GM20000 (cell line): ENCODE results near the gene TATDN3.
"Not testable (repeated sequence)": the region's sequence is repeated elsewhere in the genome, so short reads cannot be mapped to it uniquely, and the experiment has no call there.

Source experiments
- DNase-seq: peaks from one replicate; pipeline ENCODE4 v3.0.0; 2012; ENCODE audit warnings: low spot score
- TF ChIP-seq, protein P1 (sequence below): IDR thresholded peaks from 2 replicates; pipeline ENCODE4 v1.5.1; 2012; ENCODE audit warnings: mild to moderate bottlenecking, control low read depth; ENCODE audit errors: extremely low read depth, missing control alignments

The TATDN3 gene

GRCh38 chr1:212820969-212821368, 29.3 kb downstream of the TATDN3 start:
- DNase-seq, result no peak
- TF ChIP-seq, protein P1, sequence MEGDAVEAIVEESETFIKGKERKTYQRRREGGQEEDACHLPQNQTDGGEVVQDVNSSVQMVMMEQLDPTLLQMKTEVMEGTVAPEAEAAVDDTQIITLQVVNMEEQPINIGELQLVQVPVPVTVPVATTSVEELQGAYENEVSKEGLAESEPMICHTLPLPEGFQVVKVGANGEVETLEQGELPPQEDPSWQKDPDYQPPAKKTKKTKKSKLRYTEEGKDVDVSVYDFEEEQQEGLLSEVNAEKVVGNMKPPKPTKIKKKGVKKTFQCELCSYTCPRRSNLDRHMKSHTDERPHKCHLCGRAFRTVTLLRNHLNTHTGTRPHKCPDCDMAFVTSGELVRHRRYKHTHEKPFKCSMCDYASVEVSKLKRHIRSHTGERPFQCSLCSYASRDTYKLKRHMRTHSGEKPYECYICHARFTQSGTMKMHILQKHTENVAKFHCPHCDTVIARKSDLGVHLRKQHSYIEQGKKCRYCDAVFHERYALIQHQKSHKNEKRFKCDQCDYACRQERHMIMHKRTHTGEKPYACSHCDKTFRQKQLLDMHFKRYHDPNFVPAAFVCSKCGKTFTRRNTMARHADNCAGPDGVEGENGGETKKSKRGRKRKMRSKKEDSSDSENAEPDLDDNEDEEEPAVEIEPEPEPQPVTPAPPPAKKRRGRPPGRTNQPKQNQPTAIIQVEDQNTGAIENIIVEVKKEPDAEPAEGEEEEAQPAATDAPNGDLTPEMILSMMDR, result no peak

- no peak for DNase-seq
- TF ChIP-seq, protein P1, result no peak
Measured at GRCh38 chr1:212822956-212823355, 31.3 kb downstream of the TATDN3 start.

DNA sequence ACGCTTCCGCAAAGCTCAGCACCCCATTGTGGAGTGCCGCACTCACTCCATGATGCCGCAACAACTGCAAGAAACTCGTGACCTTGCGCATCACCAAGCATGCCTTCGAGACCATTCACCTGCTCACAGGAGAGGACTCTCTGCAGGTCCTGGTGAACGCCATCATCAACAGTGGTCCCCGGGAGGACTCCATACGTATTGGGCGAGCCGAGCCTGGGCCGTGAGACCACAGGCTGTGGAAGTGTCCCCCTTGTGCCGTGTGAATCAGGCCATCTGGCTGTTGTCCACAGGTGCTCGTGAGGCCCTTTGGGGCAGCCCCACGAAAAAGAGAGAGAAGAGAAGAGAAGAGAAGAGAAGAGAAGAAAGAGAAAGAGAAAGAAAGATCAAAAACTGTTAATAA, 32.5 kb downstream of the TATDN3 start:
- TF ChIP-seq, protein P1, result no peak
- DNase-seq, result no peak

DNA sequence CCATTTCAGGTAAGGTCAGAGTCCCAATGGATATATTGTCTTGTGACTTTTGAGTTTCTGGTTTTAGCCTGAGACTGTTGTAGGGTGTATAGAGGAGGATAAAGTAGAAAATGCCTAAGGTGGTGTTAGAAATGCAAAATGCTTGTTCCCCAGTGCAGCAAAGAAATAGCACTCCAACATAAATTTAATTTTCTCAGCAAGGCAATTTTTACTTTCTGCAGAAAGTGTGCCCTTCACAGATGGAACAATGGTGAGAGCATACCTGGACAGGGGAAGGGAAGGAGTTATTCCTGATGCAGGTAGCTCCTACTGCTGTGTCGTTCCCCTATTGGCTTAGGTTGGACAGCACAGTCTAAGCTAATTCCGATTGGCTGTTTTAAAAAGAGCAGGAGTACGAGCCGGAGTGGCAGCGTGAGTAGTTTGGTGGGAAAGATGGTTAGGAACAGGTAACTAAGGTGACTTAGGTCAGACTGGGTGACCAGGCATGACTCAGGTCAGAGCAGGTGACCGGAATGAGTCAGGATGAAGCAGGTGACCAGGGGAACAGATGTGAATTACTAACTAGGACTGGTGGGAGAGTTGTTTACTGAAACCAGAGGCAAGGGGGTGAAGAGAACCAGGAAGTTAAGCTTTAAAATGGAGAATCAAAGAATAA, 34.2 kb downstream of the TATDN3 start:
- TF ChIP-seq, protein P1, result no peak
- DNase-seq, result no peak

- DNase-seq, result no peak
- TF ChIP-seq, protein P1, result no peak
Measured at GRCh38 chr1:212827171-212827776, 35.6 kb downstream of the TATDN3 start.

DNA sequence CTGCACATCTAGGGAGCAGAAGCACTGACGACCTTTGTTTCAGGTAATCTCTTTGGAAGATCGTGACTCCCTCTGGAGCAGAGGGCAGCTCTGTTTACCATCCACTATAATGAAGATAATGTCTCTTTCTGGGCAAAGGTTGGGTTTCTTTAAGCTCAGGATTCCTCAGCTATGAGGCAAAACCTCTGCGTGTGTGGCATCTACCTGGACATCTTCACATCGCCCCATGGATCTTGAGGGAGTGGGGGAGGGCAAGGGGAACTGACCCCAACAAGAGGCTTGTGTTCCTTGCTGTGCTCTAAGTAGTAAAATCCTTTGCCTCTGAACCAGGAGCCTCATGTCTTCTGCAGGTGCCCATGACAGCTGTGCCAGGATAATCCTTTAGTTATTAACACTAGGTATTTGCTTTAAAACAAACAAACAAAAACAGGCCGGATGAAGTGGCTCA, 36.2 kb downstream of the TATDN3 start:
- TF ChIP-seq, protein P1, result no peak
- no peak for DNase-seq

DNA sequence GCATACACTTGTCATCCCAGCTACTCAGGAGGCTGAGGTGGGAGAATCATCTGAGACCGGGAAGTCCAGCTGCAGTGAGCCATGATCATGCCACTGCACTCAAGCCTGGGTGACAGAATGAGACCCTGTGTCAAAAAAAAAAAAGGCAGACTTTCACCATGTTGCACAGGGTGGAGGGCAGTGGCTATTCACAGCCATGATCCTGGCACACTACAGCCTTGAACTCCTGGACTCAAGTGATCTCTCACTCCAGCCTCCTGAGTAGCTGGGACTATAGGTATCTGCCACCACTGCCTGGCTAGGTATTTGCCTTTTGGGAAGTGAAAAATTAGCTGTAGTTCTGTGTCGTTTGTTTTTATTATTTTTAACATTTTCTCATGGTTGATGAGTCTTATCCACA, 36.7 kb downstream of the TATDN3 start:
- DNase-seq, result no peak
- TF ChIP-seq, protein P1, result no peak

DNA sequence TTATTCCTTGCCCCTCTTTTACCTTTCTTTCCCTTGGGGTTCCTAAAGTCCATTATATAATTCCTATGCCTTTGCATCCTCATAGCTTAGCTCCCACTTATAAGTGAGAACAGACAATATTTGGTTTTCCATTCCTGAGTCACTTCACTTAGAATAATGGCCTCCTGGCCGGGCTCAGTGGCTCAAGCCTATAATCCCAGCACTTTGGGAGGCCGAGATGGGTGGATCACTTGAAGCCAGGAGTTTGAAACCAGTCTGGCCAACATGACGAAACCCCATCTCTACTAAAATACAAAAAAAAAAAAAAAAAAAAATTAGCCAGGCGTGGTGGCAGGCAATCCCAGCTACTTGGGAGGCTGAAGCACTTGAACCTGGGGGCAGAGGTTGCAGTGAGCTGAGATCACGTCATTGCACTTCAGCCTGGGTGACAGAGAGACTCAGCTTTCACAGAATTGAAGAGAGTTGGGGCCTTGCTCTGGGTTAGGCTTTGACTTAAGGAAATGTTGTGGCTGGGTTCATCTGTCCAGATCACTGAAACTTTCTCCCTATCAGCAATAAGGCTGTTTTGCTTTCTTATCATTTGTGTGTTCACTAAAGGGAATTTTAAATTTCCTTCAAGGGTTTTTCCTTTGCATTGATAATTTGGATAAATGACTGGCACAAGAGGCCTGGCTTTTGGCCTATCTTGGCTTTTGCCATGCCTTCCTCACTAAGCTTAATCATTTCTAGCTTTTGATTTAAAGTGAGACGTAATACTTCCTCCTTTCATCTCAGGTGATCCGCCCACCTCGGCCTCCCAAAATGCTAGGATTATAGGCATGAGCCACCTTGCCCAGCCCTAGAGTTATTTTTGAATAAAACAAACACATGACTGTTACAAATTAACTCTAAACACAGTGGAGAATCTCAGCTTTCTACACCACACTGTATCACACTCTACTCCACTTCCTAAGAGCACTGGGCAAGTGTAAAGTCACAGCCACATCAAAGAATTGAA, 41.8 kb downstream of the TATDN3 start:
- not testable (repeated sequence) for DNase-seq
